GM18526 (cell line): ENCODE measurements around the gene CDK14.

Experiments
- POLR2A ChIP-seq: IDR thresholded peaks from 3 replicates; pipeline ENCODE4 v1.6.1; 2011; ENCODE audit not compliant: insufficient read length; ENCODE audit errors: extremely low read depth

The CDK14 gene

DNA sequence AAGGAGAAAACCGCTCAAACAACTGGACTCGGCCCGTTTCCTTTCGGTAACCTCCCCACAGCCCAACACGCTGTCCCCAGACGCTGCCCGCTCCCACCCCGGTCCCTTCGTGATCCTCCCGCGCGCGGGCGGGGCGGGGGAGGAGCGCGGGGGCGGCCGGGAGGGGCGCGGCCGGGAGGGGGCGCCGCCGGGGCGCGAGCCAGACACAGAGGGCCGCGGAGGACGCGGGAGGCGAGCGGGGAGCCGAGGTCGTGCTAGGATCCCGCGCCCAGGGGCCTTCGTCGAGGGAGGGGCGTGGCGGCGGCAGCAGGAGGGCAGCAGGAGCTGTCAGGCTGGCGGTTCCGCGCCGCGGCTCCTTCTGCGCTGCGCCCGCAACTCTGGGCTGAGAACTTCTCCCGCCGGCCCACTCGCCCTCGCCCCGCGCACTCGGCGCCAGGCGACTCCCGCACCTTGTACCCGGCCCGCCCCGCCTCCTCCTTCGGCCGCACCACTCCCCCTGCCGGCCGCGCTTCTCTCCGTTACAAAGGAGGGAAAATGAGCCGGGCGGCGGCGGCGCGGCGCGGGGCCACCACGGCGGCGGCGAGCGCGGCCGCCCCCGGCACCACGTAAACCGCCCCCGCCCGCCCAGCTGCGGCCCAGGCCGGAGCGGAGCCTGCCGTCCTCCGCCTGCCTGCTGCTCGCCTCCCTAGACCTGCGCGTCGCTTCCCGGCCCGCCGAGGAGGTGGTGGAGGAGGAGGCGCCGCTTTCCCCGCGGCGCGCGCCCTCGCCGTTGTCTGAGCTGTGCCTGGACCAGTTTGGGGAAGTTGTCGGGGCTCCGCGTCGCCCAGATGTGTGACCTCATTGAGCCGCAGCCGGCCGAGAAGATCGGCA, at the start of gene CDK14:
Gene CDK14, plus strand, starts transcription at position 521 of the 870 bp plus-strand sequence. Its CDS starts 307 bp downstream, at position 828.
- peak; percentile 27 for TF ChIP-seq POLR2A

DNA sequence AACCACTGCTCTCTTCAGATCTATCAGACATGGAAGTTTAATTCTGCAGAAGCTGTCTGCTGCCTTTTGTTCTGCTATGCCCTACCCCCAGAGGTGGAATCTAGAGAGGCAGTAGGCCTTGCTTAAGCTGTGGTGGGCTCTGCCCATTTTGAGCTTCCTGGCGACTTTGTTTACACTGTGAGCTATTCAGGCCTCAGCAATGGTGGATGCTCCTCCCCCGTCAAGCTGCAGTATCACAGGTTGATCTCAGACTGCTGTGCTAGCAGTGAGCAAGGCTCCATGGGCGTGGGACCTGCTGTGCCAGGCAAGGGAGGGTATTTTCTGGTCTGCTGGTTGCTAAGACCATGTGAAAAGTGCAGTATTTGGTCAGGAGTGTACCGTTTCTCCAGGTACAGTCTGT, 45.1 kb upstream of the CDK14 start:
- no peak for TF ChIP-seq POLR2A

DNA sequence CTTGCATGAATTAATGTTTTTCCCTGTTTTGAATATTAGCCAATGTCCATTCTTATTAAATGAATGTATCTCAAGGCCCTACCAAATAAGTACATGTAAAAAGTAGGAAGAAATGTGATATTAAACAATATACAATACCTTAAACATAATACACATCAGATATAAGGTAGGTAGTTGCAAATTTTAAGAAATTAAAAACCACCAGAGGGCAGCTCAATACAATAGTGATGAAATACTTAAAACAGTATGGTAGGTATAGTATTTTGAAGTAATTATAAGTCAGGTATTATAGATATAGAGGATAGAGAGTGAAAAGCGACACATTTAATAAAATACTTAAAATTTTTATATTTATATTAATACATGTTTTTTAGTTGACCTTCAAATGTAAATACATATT, 43.6 kb upstream of the CDK14 start:
- TF ChIP-seq POLR2A = no peak

DNA sequence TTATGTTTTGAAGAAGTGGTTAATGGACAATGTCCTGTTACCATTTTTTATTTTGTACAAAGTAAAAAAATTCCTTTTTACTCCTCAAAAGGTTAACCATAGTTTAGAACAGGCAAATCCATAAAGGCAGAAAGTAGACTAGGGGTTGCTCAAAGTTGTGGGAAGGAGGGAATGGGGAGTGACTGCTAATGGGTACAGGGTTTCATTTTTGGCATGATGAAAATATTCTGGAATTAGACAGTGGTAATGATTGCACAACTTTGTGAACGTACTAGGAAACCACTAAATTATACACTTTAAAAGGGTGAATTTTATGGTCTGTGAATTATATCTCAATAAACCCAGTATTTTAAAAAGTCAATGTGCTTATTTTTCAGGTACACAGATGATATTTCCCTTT, 35.4 kb upstream of the CDK14 start:
- TF ChIP-seq POLR2A = no peak

DNA sequence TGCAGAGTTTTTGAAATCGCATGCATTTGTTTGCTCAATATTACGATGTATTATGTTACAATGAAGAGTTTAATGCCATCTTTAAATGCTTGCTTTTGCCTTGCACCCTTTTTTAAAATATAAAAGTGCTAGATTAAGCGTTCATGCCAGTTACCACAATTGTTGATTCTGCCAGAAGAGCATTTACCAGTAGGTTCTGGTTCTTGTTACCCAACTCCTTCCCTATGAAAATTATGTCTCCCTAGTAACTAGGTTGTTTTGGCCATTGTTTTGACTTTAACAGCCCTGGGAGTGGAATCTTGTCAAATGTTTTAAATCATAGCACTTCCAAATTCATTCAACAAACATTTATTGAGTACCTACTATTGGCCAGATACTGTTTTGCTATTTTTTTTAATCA, 32.8 kb upstream of the CDK14 start:
- TF ChIP-seq POLR2A = no peak

DNA sequence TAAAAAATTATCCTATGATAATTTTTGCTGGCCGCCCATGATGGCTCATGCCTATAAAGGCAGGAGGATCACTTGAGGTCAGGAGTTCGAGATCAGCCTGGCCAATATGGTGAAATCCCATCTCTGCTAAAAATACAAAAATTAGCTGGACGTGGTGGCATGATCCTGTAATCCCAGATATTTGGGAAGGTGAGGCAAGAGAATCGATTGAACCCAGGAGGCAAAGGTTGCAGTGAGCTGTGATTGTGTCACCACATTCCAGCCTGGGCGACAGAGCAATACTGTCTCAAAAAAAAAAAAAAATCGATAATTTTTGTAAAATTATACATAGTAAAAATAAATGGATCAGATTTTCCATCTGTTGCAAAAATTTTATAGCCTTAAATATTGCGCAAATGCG, 31.7 kb upstream of the CDK14 start:
- no peak for TF ChIP-seq POLR2A

DNA sequence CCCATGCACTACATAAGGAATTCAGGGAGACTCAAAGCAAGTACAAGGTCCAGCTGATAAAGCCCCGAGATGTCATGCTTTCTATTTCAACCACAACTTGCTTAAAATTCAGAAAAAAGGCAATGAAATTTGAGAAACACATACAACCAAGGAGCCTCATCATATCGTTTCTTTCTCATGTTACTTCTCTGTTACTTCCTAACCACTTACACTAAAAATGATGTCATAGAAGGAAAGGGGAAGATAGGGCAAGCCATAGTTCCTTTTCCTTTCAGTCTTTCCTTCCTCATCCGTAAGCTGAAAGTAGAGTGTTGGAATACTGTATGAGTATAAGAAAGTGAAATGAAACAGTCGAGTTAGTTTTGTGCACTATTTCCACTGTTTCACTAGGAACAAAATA, 27.9 kb upstream of the CDK14 start:
- TF ChIP-seq POLR2A = no peak

DNA sequence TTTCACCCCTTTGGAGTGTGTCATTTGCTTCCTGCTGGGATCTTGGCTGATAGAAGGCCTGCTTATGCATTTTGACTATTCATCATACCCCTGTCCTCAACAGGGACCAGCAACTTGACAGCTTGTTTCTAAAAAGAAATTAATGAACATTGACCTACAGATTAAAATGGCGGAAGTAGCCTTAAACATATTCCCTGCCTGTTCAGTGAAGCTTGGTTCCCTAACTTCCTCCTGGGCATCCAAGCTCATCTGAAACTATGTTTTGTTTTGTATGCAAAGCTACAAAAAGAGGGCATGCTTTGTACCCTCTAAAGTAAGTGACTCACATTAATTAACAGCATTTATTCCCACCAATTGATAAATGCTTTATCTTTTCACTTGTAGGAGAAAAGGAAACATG, 26.8 kb upstream of the CDK14 start:
- TF ChIP-seq POLR2A = no peak

DNA sequence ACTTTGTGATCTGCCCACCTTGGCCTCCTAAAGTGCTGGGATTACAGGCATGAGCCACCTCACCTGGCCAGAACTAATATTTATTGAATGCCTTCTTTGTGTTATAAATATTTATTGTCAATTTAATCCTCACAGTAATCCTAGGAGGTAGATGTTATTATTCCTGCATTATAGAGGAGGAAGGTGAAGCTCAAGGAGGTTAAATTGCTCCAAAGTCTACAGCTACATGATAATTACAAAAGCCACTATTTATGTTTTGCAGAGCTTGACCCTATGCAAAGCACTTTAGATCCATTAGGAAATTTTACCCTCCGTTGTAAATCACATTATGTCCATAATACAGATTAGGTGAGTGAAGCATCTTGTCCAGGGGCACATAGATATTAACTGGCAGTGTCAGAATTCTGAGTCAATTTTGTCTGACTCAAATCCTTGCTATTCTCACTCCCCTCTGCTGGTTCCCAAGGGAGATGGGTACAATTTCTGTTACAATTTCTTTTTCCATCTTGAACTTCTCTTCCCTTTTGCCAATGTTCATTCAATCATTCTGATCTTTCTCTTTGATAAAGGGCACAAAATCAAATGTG, 25.7 kb upstream of the CDK14 start:
- TF ChIP-seq POLR2A = no peak

DNA sequence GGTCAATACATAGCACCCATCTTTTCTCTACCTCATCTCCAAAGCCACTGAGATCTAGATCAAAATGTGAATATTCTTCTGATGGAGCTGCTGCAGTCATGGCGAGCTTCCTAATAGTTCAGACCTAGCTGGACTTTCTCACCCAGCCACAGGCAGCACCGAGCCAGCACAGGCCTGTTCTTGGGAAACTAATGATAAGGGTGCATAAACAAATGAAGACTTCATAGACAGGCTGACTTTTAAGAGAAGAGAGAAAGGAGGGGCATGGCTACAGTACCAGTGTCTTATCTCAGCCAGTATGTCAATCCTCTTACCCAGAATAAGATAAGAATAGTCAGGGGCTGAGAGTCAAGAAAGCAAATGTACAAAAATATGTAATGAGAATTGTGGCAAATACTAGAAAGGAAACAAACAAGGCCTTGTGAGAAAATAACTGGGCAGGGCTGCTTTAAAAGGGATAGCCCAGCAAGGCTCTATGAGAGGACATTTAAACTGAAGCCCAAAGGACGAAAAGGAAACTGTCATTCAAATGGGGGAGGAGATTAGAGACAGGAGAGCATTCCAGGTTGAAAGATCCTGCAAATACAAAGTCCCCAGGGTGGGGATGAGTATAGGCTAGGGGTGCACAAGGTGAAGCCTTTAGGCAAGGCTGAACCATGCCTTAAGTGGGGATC, 21.8 kb upstream of the CDK14 start:
- TF ChIP-seq POLR2A = no peak

DNA sequence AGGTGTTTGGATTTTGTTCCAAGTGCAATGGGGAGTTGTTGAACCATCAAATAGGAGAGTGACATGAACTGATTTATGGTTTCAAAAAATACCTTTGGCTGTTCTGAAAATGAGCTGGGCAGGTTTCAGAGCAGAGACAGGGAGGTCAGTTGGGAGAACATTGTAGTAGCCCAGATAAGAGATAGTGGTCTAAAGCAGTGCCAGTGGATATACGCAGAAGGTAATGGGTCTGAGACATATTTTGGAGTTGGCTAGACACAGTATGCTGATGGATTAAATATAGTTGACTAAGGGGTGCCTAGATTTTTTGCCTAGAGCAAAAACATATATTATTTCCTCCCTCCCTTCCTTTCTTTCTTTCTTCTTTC, 21.3 kb upstream of the CDK14 start:
- no peak for TF ChIP-seq POLR2A

DNA sequence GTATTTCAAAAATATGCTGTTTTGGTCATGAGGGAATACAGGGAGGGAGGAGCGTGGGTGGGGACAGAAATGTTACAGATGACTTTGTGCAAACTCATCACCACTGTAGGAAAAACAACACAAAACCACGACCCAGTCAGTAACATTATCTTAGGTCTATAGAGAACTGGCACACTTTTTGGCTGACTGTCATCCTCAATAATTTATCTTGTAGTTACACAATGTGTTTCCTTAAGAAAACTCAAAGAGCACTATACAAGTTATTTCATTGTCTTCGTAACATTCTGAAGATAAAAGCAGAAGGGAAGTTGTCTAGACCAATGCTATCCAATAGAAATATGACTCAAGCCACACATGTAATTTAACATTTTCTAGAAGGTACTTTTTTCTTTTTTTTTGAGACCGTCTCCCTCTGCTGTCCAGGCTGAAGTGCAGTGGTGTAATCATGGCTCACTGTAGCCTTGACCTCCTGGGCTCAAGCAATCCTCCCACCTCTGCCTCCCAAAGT, 16.9 kb upstream of the CDK14 start:
- TF ChIP-seq POLR2A = no peak

DNA sequence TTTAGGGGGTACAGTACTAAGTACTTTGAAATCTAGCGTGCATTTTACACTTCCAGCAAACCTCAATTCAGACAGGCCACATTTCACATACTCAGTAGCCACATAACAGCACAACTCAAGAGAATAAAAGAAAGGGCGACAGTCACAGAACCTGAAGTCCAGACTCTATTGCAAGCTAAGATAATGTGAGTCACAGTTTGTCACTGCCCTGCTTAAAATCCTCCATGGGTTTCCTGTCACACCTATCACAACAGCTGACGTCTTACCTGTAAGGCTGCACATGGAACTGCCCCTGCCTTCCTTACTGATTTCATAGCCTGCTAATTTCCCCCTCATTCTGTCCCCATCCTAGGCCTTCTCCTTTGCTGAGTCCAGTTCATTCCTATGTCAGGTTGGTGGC, 16.1 kb upstream of the CDK14 start:
- no peak for TF ChIP-seq POLR2A

DNA sequence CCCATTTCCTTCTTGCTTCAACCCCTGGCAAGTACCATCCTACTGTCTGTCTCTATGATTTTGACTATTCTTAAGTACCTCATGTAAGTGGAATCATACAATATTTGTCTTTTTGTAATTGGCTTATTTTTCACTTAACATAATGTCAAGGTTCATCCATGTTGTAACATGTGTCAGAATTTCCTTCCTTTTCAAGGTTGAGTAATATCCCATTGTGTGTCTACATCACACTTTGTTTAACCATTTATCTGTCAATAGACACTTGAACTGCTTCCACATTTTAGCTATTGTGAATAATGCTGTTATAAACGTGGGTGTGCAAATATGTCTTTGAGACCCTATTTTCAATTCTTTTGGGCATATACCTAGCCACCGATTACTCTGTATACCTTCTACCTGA, 14.0 kb upstream of the CDK14 start:
- TF ChIP-seq POLR2A = no peak

DNA sequence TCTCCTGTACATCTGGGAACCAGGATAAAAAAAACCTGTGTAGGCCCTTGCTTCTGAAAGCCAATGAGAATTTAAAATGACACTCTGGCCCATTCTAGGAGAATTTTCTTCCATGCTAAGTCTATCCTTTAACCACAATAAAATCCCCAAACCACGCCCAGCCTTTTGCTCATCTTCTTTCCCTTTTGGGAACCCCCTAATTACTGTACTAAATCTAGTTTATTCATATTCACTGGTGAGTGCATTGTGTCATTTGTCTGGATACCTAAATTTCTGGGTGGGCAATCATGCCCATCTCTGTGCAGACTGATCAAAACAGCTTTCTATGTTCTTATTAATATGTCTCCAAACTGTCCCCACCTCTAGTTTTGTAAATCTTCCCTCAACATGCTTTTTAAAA, 11.7 kb upstream of the CDK14 start:
- no peak for TF ChIP-seq POLR2A

DNA sequence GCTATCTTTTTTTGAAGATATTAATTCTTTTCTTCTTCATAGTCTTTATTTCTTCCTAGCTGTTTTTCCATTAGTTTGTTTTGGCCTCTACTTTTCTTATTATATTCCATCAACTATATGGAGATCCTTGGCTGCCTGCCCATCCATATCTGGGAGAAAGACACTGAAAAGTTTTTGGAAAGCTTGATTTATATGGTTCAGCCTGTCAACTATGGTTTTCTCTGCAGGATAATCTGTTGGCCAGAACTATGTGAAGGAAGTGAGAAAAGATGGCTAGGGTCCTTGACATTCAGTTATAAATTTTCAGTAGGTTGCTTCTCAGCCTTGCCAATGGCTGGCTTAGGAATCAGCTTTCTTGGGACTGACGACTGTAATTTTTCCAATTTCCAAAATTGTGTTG, 10.0 kb upstream of the CDK14 start:
- TF ChIP-seq POLR2A = no peak
